ENCODE measurements around the gene TOX2. TPM values are rescaled to one million over a fixed set of nuclear protein-coding genes. Genes with fewer than 3 reads are reported as not detected.
"Not testable (repeated sequence)": the region's sequence is repeated elsewhere in the genome, so short reads cannot be mapped to it uniquely, and the experiment has no call there.

TOX2 gene
- total RNA-seq, 2 experiments from 2014 or later: 0.34 to 0.63 TPM

GRCh38 chr20:44034965-44035635 is 120.4 kb downstream of the TOX2 start:
- ChIA-PET CTCF (no interaction called here), POLR2A (no interaction called here)

- ChIA-PET POLR2A (no interaction called here), CTCF (no interaction called here)
Observed at GRCh38 chr20:44035924-44036323, 121.3 kb downstream of the TOX2 start.

- ChIA-PET POLR2A (no interaction called here), CTCF (no interaction called here)
Observed at GRCh38 chr20:44036441-44036840, 121.8 kb downstream of the TOX2 start.

- CTCF ChIA-PET: no interaction called here
Observed at GRCh38 chr20:44038681-44039123, 124.0 kb downstream of the TOX2 start.

GRCh38 chr20:44039147-44039546 is 124.5 kb downstream of the TOX2 start:
- POLR2A ChIA-PET: no interaction called here
- CTCF ChIA-PET: no interaction called here

More at GRCh38 chr20:44038681-44039123, 124.0 kb downstream of the TOX2 start:
- POLR2A ChIA-PET: no interaction called here

- POLR2A ChIA-PET: no interaction called here
- CTCF ChIA-PET: no interaction called here
Observed at GRCh38 chr20:44039741-44040140, 125.1 kb downstream of the TOX2 start.

- CTCF ChIA-PET: no interaction called here
Observed at GRCh38 chr20:44040202-44040915, 125.7 kb downstream of the TOX2 start.

GRCh38 chr20:44041001-44041400 is 126.3 kb downstream of the TOX2 start:
- ChIA-PET CTCF (no interaction called here), POLR2A (no interaction called here)

More at GRCh38 chr20:44040202-44040915, 125.7 kb downstream of the TOX2 start:
- POLR2A ChIA-PET: no interaction called here

- POLR2A ChIA-PET, CTCF ChIA-PET: not testable (repeated sequence)
Observed at GRCh38 chr20:44044712-44045111, 130.1 kb downstream of the TOX2 start.

- ChIA-PET POLR2A (no interaction called here), CTCF (no interaction called here)
Observed at GRCh38 chr20:44050327-44050726, 135.7 kb downstream of the TOX2 start.

- ChIA-PET POLR2A (no interaction called here), CTCF (no interaction called here)
Observed at GRCh38 chr20:44050925-44051660, 136.4 kb downstream of the TOX2 start.

GRCh38 chr20:44051661-44052000 is 137.0 kb downstream of the TOX2 start:
- ChIA-PET POLR2A (no interaction called here), CTCF (interaction anchor here (0.8 to 1.0 kb wide), 2 partner anchors 29 to 356 kb away, joined by 3 read pairs; no protein-coding TSS in a partner anchor)

GRCh38 chr20:44052166-44052565 is 137.5 kb downstream of the TOX2 start:
- CTCF ChIA-PET: interaction anchor here (0.8 to 1.0 kb wide), 2 partner anchors 28 to 356 kb away, joined by 3 read pairs; no protein-coding TSS in a partner anchor
- POLR2A ChIA-PET: no interaction called here

GRCh38 chr20:44053046-44053445 is 138.4 kb downstream of the TOX2 start:
- CTCF ChIA-PET: no interaction called here
- POLR2A ChIA-PET: no interaction called here

- ChIA-PET POLR2A (interaction anchor here (0.5 kb wide), 1 partner anchor 272 kb away, joined by 4 read pairs; no protein-coding TSS in a partner anchor), CTCF (no interaction called here)
Observed at GRCh38 chr20:44054118-44054517, 139.5 kb downstream of the TOX2 start.

GRCh38 chr20:44054849-44055248 is 140.2 kb downstream of the TOX2 start:
- POLR2A ChIA-PET: no interaction called here
- CTCF ChIA-PET: no interaction called here

GRCh38 chr20:44056010-44056698 is 141.5 kb downstream of the TOX2 start:
- POLR2A ChIA-PET: no interaction called here
- CTCF ChIA-PET: interaction anchor here (1.0 to 1.3 kb wide), 4 partner anchors 23 to 29 kb away, joined by 3 to 4 read pairs (median 4); no protein-coding TSS in a partner anchor

GRCh38 chr20:44057698-44058675 is 143.3 kb downstream of the TOX2 start:
- ChIA-PET CTCF (interaction anchor here (1.0 kb wide), 1 partner anchor 22 kb away, joined by 4 read pairs; no protein-coding TSS in a partner anchor), POLR2A (no interaction called here)
